ENCODE measurements around the gene HRH1.
"Not testable (repeated sequence)": the region's sequence is repeated elsewhere in the genome, so short reads cannot be mapped to it uniquely, and the experiment has no call there.

The HRH1 gene

DNA sequence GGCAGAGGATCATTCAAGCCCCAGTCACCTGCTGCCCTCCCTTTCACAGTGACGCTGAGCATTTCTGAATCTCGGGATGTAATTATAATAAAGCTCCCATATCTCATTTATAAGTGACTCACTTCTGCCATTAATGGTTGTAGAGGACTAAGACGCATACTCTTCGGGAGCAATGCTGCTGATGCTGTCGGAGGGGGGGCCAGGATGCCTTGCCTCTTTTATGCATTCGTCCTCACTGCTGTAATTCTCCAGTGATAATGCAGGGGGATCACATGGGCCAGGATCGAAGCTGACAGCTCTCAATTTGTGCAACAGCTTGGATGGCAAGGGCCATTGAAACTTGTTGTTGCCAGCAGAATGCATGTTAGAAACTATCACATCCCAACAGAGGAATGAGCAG, 3.1 kb downstream of the HRH1 start:
- no peak overlapping the region for H3K4me3 Mint-ChIP-seq
- H3K9me3 Mint-ChIP-seq = no peaks in the 10 kb centered on the region
- no peak overlapping the region for H3K27ac Mint-ChIP-seq
- ATAC-seq = no peak
- H3K36me3 Mint-ChIP-seq = no peaks in the 10 kb centered on the region
- peaks cover 11% of the 10 kb centered on the region for H3K4me1 Mint-ChIP-seq
- DNase-seq (ENCODE audit: low spot score in 2 of 2) = no peak

DNA sequence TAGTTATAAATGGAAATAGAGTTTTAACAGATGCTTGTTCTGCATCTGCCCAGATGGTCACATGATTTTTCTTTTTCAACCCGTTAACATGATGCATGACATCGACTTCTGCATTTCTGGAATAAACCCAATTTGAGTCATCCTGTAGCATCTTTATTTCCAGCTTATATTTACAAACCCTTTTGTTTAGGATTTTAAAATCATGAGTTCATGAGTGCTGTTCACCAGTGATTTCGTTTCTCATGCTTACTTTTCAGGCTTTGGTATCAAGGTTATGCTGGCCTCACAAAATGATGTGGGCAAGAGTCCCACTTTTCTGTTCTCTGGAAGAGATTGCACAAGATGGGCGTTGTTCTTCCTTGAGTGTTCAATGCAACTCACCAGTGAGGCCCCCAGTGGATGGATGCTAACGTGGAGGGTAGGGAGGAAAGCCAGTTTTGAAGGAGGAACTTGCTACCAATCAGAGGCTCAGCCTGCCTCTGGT, 5.2 kb downstream of the HRH1 start:
- no peak for DNase-seq (ENCODE audit: low spot score in 2 of 2)
- Mint-ChIP-seq H3K27ac (no peak overlapping the region), H3K4me1 (peaks cover 11% of the 10 kb centered on the region)

DNA sequence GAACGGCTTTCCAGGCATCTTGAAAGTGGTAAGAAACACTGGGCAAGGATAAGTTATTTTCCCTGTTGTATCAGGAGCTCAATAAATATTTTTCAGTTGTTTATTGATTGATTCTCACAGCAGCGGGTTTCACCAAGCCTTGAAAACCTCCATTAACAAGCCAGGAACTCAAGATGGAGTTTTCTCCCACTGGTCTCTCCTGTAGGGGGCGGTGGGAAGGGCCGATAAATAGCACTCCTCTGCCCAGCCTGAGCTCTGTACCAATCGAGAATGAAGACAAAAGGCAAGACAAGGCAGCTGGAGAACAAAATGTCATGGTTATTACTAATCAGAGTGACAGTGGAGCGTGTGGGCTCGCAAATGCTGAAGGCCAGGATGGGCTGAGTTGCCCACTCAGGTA, 7.4 kb downstream of the HRH1 start:
- no peaks in the 10 kb centered on the region for H3K4me1 Mint-ChIP-seq
- H3K9me3 Mint-ChIP-seq = no peaks in the 10 kb centered on the region
- no peak overlapping the region for H3K27ac Mint-ChIP-seq
- H3K4me3 Mint-ChIP-seq = no peak overlapping the region
- DNase-seq (ENCODE audit: low spot score in 2 of 2) = no peak
- ATAC-seq = no peak
- no peaks in the 10 kb centered on the region for H3K36me3 Mint-ChIP-seq

More for the DNA sequence above, 5.2 kb downstream of the HRH1 start:
- Mint-ChIP-seq H3K9me3 (no peaks in the 10 kb centered on the region), H3K4me3 (no peak overlapping the region), H3K36me3 (no peaks in the 10 kb centered on the region)
- no peak for ATAC-seq

DNA sequence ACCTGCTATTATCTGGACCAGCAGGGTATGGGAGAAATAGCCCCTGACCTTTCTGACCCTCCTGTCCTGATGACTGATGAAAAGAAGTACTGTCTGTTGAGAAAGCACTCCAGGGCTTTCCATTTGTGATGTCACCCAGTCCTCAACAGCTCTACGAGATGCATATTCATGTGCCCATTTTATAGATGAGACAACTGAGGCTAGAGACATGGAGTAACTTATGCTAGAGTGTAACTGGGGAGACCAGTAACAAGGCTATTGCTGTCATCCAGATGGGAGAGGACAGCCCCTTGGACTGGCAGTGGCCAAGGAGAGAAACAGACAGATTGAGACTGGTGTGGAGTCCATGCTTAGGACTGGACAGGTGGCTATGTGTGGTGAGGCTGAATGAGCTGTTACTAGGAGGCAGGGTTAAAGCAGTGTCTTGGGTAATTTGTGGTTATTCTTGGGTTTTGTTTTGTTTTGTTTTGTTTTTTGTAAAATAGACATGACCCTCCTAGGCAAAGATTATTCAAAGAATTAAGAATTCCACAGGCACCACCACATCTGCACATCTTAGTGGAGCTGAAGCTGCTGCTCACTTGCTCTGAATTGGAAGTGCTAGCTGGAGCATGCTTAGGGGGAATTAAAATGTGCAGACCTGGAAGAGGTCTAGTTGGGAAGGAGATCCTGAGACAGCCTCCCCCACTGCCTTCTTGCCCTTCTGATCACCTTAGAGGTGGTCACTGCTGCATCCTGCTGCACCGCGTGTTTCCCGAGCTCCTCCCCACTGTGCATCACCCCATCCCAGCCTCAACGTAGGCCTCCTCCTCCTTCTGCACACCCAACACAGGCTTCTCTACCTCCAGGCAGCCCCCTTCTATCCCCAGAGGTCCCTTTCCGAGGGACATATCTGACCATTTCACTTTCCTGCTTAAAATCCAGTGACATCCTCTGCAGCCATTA, 8.4 kb downstream of the HRH1 start:
- H3K4me3 Mint-ChIP-seq = no peak overlapping the region
- H3K36me3 Mint-ChIP-seq = no peaks in the 10 kb centered on the region
- ATAC-seq = no peak
- no peak for DNase-seq (ENCODE audit: low spot score in 2 of 2)
- H3K4me1 Mint-ChIP-seq = no peaks in the 10 kb centered on the region
- H3K9me3 Mint-ChIP-seq = no peaks in the 10 kb centered on the region
- no peak overlapping the region for H3K27ac Mint-ChIP-seq

DNA sequence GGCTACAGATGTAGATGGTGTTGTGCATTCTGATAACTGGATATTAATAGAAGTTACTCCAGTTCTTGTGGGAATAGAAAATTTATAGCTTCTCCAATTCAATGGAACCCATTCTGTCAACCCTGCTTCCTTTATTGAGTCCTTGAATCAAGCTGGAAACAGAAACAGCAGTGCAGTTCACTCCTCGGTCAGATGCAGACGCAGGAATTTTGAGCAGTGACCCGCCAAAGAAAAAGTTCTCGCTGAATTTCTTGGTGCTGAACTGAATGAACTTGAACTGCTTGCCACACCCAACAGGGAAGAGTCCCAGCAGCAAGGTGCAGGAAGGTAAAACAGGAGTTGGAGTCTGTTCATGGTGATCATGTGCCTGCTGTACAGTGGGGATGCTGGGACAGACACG, 10.3 kb downstream of the HRH1 start:
- ATAC-seq (no peak), DNase-seq (ENCODE audit: low spot score in 2 of 2) (no peak)
- H3K9me3 Mint-ChIP-seq = no peaks in the 10 kb centered on the region
- H3K4me3 Mint-ChIP-seq = no peak overlapping the region
- H3K27ac Mint-ChIP-seq = no peak overlapping the region
- H3K36me3 Mint-ChIP-seq = no peaks in the 10 kb centered on the region
- no peaks in the 10 kb centered on the region for H3K4me1 Mint-ChIP-seq

DNA sequence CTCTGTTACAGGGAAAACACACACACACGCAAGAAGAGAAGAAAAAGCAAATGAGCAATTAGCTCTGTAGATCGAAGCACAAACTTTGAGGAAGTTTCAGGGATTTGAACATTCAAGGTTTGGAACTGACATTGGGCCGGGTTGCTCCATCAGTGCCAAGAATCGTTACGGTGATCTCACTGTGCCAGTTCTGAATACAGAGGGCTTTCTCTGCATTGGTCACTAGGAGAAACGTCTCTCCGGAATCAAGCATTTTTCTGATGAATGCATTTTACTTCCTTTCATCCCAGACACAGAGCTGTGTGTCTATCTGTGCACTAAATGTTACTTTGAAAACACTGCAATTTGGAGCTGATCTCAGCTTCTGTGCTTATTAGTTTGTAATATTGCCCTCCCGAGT, 11.2 kb downstream of the HRH1 start:
- no peak overlapping the region for H3K4me3 Mint-ChIP-seq
- ATAC-seq (no peak), DNase-seq (ENCODE audit: low spot score in 2 of 2) (no peak)
- no peaks in the 10 kb centered on the region for H3K9me3 Mint-ChIP-seq
- H3K36me3 Mint-ChIP-seq = no peaks in the 10 kb centered on the region
- no peaks in the 10 kb centered on the region for H3K4me1 Mint-ChIP-seq
- H3K27ac Mint-ChIP-seq = no peak overlapping the region

DNA sequence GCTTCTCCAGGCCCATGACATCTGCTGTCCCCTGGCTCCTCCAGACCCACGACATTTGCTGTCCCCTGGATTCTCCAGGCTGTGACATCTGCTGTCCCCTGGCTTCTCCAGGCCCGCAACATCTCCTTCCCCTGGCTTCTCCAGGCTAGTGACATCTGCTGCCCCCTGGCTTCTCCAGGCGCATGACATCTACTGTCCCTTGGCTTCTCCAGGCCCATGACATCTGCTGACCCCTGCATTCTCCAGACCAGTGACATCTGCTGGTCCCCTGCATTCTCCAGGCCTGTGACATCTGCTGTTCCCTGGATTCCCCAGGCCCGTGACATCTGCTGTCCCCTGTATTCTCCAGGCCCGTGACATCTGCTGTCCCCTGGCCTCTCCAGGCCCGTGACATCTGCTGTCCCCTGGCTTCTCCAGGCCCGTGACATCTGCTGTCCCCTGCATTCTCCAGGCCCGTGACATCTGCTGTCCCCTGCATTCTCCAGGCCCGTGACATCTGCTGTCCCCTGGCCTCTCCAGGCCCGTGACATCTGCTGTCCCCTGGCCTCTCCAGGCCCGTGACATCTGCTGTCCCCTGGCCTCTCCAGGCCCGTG, 12.6 kb downstream of the HRH1 start:
- not testable (repeated sequence) for H3K36me3 Mint-ChIP-seq; H3K4me3 Mint-ChIP-seq; ATAC-seq; H3K4me1 Mint-ChIP-seq; DNase-seq (ENCODE audit: low spot score in 2 of 2); H3K9me3 Mint-ChIP-seq; H3K27ac Mint-ChIP-seq

DNA sequence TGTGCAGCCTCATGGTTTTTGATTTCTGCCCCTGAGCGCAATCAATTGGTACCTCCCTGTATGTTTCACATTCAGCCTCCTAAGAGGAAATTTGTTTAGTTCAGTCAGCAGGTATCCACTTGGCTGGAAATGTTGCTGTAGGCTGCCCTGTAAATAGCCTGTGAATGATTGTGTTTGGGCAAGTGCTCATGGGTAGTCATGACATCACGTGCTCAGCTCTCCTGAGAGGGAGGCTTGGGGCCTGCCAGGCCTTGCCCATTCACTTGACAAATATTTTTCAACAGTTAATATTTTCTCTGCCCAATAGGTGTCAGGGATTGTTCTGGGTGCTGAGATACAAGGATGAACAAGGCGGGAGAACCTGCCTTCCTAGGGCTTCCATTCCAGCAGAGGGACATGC, 13.3 kb downstream of the HRH1 start:
- DNase-seq (ENCODE audit: low spot score in 2 of 2) = no peak

DNA sequence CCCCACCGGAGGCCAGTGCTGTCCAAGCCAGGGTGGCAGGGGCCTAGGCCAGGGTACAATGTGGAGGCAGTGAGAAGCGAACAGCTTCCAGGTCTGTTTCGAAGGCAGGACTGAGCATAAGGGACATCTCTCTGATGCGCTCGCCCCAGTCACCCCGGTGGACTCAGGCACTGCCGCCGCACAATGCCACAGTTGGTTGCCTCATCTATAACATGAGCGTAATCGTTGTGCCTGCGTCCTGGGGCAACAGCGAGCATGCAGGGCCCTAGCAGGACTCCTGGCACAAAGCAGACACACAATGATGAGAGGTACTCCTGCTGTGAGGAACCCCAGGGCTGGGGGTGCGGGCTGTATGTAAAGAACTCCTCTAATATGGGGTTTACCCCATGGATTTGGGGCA, 14.1 kb downstream of the HRH1 start:
- Mint-ChIP-seq H3K4me3 (no peak overlapping the region), H3K36me3 (no peaks in the 10 kb centered on the region), H3K27ac (no peak overlapping the region), H3K9me3 (no peaks in the 10 kb centered on the region), H3K4me1 (no peaks in the 10 kb centered on the region)
- ATAC-seq = no peak
- DNase-seq (ENCODE audit: low spot score in 2 of 2) = no peak

More for the DNA sequence above, 13.3 kb downstream of the HRH1 start:
- Mint-ChIP-seq H3K27ac (no peak overlapping the region), H3K9me3 (no peaks in the 10 kb centered on the region), H3K4me1 (no peaks in the 10 kb centered on the region), H3K4me3 (no peak overlapping the region), H3K36me3 (no peaks in the 10 kb centered on the region)
- ATAC-seq = no peak

DNA sequence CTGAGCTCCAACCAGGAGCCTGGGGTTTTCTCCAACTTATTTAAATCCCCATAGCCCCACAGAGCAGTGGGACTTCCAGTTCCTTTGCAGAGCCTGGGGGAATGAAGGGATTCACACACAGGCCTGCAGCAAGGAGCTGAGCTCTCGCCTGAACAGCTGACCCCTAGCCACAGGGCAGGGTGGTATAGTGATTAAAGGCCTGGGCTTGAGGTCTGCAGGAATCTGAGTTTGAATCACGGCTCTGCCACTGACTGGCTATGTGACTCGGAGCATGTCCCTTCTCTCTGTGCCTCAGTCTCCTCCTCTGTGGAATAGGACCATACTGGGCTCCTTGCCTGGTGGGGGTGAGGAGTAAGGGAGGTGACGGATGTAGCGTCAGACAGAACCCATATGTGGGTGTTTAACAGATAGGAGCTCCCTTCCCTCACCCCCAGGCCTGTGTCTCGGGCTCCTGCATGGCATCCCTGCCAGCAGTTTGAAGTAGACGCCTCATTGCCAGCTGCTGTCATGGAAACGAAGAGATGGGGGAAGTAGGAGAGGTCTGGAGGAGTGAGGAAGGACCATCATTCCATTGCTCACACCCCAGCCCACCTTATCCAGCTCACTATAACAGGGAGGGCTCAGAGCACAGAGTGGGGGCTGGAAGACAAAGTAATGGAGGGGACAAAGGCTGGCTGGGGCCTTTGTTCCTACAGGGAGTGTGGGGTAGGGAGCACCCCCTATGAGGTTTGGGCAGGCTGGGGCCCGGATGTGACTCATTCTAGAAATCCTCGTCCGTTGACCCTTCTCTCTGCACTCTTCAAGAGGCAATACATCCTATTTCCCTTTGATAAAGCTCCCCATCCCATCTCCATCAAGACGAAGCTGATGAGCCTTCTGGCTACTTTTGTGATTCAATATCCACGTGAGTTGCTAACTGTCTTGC, 14.8 kb downstream of the HRH1 start:
- H3K4me3 Mint-ChIP-seq = no peak overlapping the region
- ATAC-seq (peak; percentile 33), DNase-seq (ENCODE audit: low spot score in 2 of 2) (no peak)
- H3K27ac Mint-ChIP-seq = no peak overlapping the region
- no peaks in the 10 kb centered on the region for H3K4me1 Mint-ChIP-seq
- no peaks in the 10 kb centered on the region for H3K9me3 Mint-ChIP-seq
- no peaks in the 10 kb centered on the region for H3K36me3 Mint-ChIP-seq

DNA sequence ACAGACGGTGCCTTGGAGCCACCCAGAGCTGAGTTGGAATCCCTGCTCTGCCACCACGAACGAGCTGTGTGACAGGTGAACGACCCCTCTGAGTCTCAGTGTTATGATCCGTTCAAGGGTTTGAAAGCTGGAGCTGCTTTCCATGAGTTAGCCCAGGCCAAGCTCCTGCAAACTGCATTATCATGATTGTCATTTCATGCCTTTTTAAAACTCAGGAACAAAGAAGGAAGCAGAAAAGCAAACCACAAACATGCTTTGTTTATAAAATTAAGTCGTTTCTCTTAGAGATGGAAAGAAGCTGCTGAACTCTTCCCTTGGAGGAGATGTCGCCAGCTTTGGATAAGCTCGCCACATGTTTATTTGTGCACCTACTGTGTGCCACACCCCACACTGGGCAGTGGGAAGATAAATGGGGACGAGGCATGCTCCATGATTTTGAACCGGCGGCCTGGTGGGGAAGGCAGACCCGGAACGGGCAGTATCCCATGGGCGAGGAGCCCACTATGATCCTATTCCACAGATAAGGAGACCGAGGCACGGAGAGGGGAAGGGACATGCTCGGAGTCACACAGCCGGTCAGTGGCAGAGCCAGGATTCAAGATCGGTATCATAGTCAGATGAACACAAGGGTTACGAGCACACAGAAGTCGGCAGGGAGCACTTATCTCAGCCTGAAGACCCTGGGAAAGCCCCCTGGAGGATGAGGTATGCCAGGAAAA, 15.9 kb downstream of the HRH1 start:
- DNase-seq (ENCODE audit: low spot score in 2 of 2) (no peak), ATAC-seq (no peak)
- Mint-ChIP-seq H3K9me3 (no peaks in the 10 kb centered on the region), H3K4me1 (no peaks in the 10 kb centered on the region), H3K27ac (no peak overlapping the region), H3K4me3 (no peak overlapping the region), H3K36me3 (no peaks in the 10 kb centered on the region)

DNA sequence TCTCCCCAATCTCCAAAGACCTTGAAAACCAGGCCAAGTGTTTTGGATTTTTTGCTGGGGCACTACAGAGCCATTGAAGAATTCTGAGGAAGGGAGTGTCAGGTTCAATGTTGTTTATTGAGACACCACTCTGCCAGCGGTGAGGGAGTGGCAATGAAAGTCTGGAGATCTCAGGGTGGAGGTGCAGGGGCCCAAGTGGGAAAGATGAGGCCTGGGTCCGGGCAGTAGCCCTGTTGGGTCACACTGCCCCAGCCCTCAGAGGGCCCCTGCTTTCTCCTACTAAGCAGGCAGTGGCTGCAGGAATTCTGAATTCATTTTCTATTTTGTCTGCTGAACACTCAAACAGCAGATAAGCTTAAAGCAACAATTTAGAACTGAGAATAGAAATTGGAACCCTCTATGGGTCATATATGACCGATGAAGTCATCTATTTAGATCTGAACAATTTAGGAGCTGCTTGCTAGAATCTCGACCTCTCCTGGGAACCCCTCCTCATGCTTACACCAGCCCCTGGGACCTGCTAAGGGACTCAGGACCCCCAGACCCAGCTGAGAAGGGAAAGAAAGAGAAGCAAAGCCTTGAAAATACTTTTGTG, 17.9 kb downstream of the HRH1 start:
- Mint-ChIP-seq H3K4me3 (no peak overlapping the region), H3K27ac (no peak overlapping the region), H3K9me3 (no peaks in the 10 kb centered on the region), H3K4me1 (no peaks in the 10 kb centered on the region), H3K36me3 (no peaks in the 10 kb centered on the region)
- no peak for DNase-seq (ENCODE audit: low spot score in 2 of 2)
- ATAC-seq = no peak

DNA sequence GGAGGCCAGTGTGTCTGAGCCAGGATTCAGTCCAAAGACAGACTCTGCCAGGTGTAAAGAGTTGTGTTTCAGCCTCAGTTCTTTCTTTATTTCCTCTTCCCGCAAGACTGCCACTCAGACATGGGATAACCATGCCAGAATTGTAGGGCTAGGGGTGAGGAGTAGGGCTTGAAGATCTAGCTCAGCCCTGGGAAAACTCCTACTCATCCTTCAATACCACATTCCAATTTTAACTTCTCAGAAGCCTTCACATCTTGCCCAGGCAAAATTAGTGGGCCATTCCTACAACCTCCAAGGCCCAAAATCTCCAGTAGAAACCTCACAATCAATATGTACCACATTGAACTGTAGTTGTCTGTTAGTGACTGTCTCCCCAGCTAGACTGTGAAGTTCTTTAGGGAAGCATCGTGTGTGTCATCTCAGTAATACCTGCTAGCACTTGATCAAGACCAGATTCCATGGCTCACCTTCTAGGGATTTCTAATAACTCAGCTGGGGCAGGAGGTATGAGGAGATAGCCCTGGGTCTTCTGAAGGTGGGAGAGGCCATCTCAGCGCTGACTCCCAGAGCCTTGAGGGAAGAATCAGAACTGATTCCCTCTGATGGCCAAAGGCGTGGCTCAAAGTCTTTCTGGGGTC, 19.7 kb downstream of the HRH1 start:
- no peak overlapping the region for H3K4me3 Mint-ChIP-seq
- H3K36me3 Mint-ChIP-seq = no peaks in the 10 kb centered on the region
- no peaks in the 10 kb centered on the region for H3K9me3 Mint-ChIP-seq
- ATAC-seq = no peak
- no peak for DNase-seq (ENCODE audit: low spot score in 2 of 2)
- H3K4me1 Mint-ChIP-seq = no peaks in the 10 kb centered on the region
- no peak overlapping the region for H3K27ac Mint-ChIP-seq

DNA sequence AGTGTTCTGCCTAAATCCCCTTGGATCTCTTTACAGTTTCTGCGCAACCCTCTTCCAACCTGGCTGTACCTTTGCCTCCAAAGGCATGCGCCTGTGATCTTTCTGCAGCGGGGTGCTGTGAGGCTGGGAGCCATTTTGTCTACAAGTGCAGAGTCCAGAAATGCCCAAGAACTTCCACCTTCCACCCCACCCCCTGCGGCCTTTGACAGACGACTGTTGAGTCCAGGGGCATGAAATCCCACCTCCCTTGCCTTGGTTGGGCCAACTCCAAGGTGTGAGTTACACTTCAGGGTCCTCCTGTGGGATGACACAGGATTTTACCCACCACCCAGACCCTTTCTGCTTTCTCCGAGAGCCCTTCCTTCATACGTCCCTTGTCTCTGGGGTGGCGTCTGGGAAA, 24.1 kb downstream of the HRH1 start:
- Mint-ChIP-seq H3K4me1 (no peaks in the 10 kb centered on the region), H3K4me3 (no peak overlapping the region), H3K36me3 (no peaks in the 10 kb centered on the region), H3K9me3 (no peaks in the 10 kb centered on the region), H3K27ac (no peak overlapping the region)
- DNase-seq (ENCODE audit: low spot score in 2 of 2) (no peak), ATAC-seq (no peak)

All from stimulated activated effector memory CD8-positive, alpha-beta T cell treated with anti-CD3 and anti-CD28 coated beads, Interleukin-12 subunit alpha, Interleukin-12 subunit beta, amount 100 ng/mL, for 72 hours (primary cell).